ENCODE measurements around the gene BMP8A. TPM values are rescaled to one million over a fixed set of nuclear protein-coding genes. Genes with fewer than 3 reads are reported as not detected.
"Not testable (repeated sequence)": the region's sequence is repeated elsewhere in the genome, so short reads cannot be mapped to it uniquely, and the experiment has no call there.

BMP8A gene
- total RNA-seq, 1 donor from 2014 or later = not detected

DNA sequence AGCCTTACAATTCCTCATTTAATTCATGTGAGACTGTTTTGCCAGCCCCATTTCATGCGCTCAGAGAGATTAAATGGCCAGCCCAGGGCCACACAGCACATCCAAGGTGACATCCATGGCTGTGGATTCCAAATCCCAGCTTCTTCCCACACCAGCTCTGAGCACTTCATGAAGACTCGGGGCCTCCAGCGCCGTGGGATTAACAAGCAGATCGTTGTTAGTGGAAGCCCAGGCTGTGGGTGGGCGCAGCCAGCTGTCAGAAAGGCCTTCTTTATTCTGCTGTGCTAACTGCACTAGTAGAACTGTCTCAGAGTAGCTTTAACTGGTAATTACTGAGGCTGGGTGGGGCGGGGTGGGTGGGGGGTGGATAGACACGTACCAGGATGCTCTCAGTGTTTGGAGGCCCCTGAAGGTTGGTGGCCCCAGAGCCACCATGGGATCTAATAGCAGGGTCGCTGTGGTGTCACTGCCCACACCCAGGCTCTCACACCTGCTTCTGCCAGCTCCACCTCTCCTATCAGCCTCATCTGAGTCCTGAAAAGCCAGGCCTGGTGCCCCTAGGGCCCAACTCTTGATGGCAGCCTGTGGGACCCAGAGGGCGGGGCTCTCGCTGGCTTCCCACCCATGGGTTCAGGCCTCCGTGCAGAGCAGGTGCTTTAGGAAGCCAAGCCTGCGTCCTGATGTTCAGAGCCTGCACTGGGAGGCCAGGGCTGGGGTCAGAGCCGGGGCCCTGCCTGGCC lies 3.4 kb downstream of the BMP8A start:
- peaks cover 12% of the 10 kb centered on the region for H3F3A ChIP-seq (ENCODE audit: low read depth)
- no peaks in the 10 kb centered on the region for H3K9me3 Mint-ChIP-seq
- H3K4me3 ChIP-seq = no peak overlapping the region
- peaks cover 37% of the 10 kb centered on the region for H3K27me3 Mint-ChIP-seq (ENCODE audit: insufficient read depth, low read depth)
- H3K36me3 ChIP-seq = no peaks in the 10 kb centered on the region
- DNase-seq (ENCODE audit: low spot score) = no peak
- no peak overlapping the region for H2AFZ ChIP-seq (replicated peaks)
- H3K4me1 Mint-ChIP-seq = no peaks in the 10 kb centered on the region
- TF ChIP-seq, protein P1, sequence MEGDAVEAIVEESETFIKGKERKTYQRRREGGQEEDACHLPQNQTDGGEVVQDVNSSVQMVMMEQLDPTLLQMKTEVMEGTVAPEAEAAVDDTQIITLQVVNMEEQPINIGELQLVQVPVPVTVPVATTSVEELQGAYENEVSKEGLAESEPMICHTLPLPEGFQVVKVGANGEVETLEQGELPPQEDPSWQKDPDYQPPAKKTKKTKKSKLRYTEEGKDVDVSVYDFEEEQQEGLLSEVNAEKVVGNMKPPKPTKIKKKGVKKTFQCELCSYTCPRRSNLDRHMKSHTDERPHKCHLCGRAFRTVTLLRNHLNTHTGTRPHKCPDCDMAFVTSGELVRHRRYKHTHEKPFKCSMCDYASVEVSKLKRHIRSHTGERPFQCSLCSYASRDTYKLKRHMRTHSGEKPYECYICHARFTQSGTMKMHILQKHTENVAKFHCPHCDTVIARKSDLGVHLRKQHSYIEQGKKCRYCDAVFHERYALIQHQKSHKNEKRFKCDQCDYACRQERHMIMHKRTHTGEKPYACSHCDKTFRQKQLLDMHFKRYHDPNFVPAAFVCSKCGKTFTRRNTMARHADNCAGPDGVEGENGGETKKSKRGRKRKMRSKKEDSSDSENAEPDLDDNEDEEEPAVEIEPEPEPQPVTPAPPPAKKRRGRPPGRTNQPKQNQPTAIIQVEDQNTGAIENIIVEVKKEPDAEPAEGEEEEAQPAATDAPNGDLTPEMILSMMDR (IDR thresholded peaks at IDR 0.05) = no peak
- TF ChIP-seq EZH2phosphoT487 (IDR thresholded peaks at IDR 0.05) = no peak
- no peak for TF ChIP-seq EZH2 (IDR thresholded peaks at IDR 0.05)
- no peak overlapping the region for H3K4me2 ChIP-seq
- no peaks in the 10 kb centered on the region for H3K4me1 ChIP-seq
- peaks cover 62% of the 10 kb centered on the region for H3K27me3 ChIP-seq
- no peak overlapping the region for H3K4me3 Mint-ChIP-seq
- H3K27ac Mint-ChIP-seq = no peak overlapping the region
- no peak overlapping the region for H3K27ac ChIP-seq
- no peaks in the 10 kb centered on the region for H3K9me3 ChIP-seq (ENCODE audit: low read depth)
- no peaks in the 10 kb centered on the region for H3K79me2 ChIP-seq (ENCODE audit: low read depth)
- H4K20me1 ChIP-seq (ENCODE audit: low read depth) = peaks cover 10% of the 10 kb centered on the region
- H3K36me3 Mint-ChIP-seq = no peaks in the 10 kb centered on the region
- no peak overlapping the region for H3K9ac ChIP-seq

DNA sequence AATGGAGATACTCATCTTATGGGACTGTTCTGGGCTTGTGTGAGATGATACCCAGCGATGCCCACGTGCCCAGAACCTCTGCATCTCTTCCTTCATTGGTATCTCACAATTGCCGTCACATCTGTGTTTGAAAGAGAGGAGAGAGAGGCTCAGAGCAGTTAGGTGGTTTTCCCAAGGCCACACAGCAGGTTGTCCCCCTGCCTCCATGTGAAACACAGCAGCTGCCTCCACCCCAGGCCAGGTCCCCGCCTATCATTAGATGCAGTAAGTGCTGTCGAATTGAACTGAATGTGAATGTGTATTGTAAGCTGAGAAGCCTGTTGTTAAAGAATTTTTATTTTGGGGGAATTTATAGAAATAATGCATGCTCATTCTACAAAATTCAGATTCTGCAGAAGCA lies 5.1 kb downstream of the BMP8A start:
- not testable (repeated sequence) for H3K4me2 ChIP-seq; H3K79me2 ChIP-seq (ENCODE audit: low read depth); H3K4me1 ChIP-seq; H4K20me1 ChIP-seq (ENCODE audit: low read depth); H2AFZ ChIP-seq (replicated peaks); H3K9me3 ChIP-seq (ENCODE audit: low read depth); H3F3A ChIP-seq (ENCODE audit: low read depth); DNase-seq (ENCODE audit: low spot score); H3K4me3 ChIP-seq; H3K27ac ChIP-seq; H3K9me3 Mint-ChIP-seq; H3K27ac Mint-ChIP-seq; H3K9ac ChIP-seq; H3K4me3 Mint-ChIP-seq; H3K36me3 ChIP-seq; H3K4me1 Mint-ChIP-seq; H3K36me3 Mint-ChIP-seq
- H3K27me3 ChIP-seq = peaks cover 46% of the 10 kb centered on the region
- peaks cover 29% of the 10 kb centered on the region for H3K27me3 Mint-ChIP-seq (ENCODE audit: insufficient read depth, low read depth)

DNA sequence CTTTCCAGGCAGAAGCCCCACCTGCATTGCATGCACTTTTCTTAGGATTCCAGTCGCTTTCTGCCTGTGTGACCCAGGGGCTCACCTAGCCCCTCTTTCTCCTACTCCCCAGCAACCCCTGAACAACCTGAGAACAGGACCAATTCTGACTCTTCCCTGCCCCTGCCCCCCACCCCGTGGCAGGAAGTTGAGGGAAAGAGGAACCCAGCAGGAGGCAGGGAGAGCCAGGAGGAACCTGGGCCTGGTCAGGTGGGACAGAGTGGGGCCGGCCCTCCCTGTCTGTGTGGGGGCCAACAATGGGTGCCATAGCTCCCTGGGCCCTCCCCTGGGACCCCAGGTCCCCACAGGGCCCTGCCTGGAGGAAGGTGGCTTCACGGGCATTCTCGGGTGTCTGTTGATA lies 6.1 kb downstream of the BMP8A start:
- no peak for TF ChIP-seq EZH2phosphoT487 (IDR thresholded peaks at IDR 0.05)
- no peak for TF ChIP-seq EZH2 (IDR thresholded peaks at IDR 0.05)
- TF ChIP-seq, protein P1 (IDR thresholded peaks at IDR 0.05) = no peak
- peaks cover 24% of the 10 kb centered on the region for H3K27me3 Mint-ChIP-seq (ENCODE audit: insufficient read depth, low read depth)
- H3K4me2 ChIP-seq = no peak overlapping the region
- peaks cover 4% of the 10 kb centered on the region for H3K4me1 Mint-ChIP-seq
- peaks cover 3% of the 10 kb centered on the region for H3K9me3 Mint-ChIP-seq
- peaks cover 3% of the 10 kb centered on the region for H3K36me3 Mint-ChIP-seq
- no peak overlapping the region for H3K4me3 Mint-ChIP-seq
- H3K36me3 ChIP-seq = no peaks in the 10 kb centered on the region
- H4K20me1 ChIP-seq (ENCODE audit: low read depth) = no peaks in the 10 kb centered on the region
- H3K9ac ChIP-seq = no peak overlapping the region
- no peak overlapping the region for H3K4me3 ChIP-seq
- H3K27ac ChIP-seq = no peak overlapping the region
- H3F3A ChIP-seq (ENCODE audit: low read depth) = no peaks in the 10 kb centered on the region
- no peaks in the 10 kb centered on the region for H3K79me2 ChIP-seq (ENCODE audit: low read depth)
- H3K9me3 ChIP-seq (ENCODE audit: low read depth) = no peaks in the 10 kb centered on the region
- no peak overlapping the region for H3K27ac Mint-ChIP-seq
- no peaks in the 10 kb centered on the region for H3K4me1 ChIP-seq
- peaks cover 35% of the 10 kb centered on the region for H3K27me3 ChIP-seq
- no peak for DNase-seq (ENCODE audit: low spot score)
- H2AFZ ChIP-seq (replicated peaks) = no peak overlapping the region

DNA sequence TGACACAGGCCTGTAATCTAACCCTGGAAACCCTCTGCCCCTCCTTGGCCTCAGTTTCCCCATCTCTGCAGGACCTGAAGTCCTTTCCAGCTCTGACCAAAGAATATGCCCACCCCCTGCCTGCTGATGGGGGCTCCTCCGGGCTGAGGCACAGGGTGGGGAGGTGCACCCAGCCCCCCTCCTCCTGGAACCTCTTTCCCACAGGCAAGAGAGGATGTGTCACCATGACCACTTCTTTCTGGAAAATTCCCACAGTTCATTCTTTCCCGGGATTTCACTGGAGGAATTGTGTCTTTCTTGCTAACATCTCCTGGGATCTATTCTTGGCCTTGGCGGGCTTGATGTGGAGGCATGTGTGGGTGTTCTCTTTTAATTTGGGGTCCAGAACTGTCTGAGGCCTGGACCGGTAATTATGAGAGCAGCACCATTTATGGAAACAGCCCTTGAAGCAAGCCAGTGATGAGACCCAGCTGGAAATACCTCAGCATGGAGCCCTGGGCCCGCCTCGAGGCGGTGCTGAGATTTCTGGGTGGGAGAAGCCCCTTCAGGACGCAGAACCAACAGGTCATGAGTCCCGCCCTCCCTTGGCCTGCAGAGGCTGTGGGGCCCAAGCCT lies 6.8 kb downstream of the BMP8A start:
- H3K27ac Mint-ChIP-seq; H2AFZ ChIP-seq (replicated peaks); H3K4me3 Mint-ChIP-seq; H3K79me2 ChIP-seq (ENCODE audit: low read depth); H3K9me3 Mint-ChIP-seq; DNase-seq (ENCODE audit: low spot score); H3K36me3 Mint-ChIP-seq; H3K4me3 ChIP-seq; H3F3A ChIP-seq (ENCODE audit: low read depth); H3K9ac ChIP-seq; H3K27ac ChIP-seq; H3K4me1 ChIP-seq; H3K4me2 ChIP-seq; H3K4me1 Mint-ChIP-seq; H3K36me3 ChIP-seq; H4K20me1 ChIP-seq (ENCODE audit: low read depth); H3K9me3 ChIP-seq (ENCODE audit: low read depth): not testable (repeated sequence)
- H3K27me3 ChIP-seq = peaks cover 29% of the 10 kb centered on the region
- peaks cover 20% of the 10 kb centered on the region for H3K27me3 Mint-ChIP-seq (ENCODE audit: insufficient read depth, low read depth)

DNA sequence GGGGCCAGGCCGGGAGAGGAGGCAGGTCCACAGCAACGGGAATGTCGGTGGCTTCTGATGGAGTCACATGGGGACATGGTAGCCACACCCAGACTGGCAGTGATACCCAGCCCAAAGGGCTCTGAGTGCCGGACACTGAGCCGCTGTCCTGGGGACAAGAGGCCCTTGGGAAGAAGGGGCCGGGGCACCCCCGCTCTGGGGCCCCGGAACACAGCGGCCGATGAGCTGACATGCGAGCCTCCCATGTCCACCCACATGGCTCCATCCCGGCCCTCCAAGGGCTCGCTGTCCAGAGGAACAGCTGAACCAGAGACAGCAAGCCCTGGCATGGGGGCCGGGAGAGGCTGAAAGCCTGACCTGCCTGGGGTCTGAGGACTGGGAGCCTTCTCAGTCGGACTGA lies 7.4 kb downstream of the BMP8A start:
- H2AFZ ChIP-seq (replicated peaks); H3K9me3 Mint-ChIP-seq; H3K9ac ChIP-seq; H3K4me3 Mint-ChIP-seq; H3F3A ChIP-seq (ENCODE audit: low read depth); H3K27ac Mint-ChIP-seq; DNase-seq (ENCODE audit: low spot score); H3K4me1 Mint-ChIP-seq; H3K9me3 ChIP-seq (ENCODE audit: low read depth); H3K27ac ChIP-seq; H3K36me3 Mint-ChIP-seq; H3K36me3 ChIP-seq; H3K4me2 ChIP-seq; H3K4me1 ChIP-seq; H4K20me1 ChIP-seq (ENCODE audit: low read depth); H3K4me3 ChIP-seq; H3K79me2 ChIP-seq (ENCODE audit: low read depth): not testable (repeated sequence)
- peaks cover 14% of the 10 kb centered on the region for H3K27me3 Mint-ChIP-seq (ENCODE audit: insufficient read depth, low read depth)
- H3K27me3 ChIP-seq = peaks cover 23% of the 10 kb centered on the region
